Measurements from ENCODE around the gene TSKU. TPM values are rescaled to one million over a fixed set of nuclear protein-coding genes. Genes with fewer than 3 reads are reported as not detected.

The TSKU gene
- total and polyA plus RNA-seq, 9 of the 15 experiments (the other 6 are each of a cell fraction or from before 2014, with no cell fraction given) = 0.60 to 11.9 (median 8.4) TPM

DNA sequence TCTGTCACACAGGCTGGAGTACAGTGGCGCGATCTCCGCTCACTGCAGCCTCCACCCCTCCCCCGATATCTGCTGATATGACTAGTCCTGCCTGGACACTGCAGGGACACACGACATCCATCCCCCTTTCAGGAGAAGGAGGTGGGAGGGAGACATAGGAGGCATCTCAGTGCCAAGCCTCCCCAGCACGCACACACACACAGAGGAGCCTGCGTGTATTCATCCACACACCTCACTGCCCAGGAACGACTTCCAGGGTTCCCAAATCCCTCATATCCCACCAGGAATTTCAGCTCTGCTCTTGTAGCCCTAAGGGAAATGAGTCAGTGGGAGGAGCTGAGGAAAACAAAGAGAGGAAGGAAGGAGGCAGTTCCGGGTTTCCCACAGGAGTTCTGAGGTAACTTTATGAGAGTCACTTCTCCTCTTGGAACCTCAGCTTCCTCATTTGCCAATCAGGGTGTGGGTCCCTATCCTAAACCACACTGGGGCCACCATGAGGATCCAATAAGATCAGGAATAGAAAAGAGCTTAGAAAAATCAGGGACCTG, 40.4 kb downstream of the TSKU start (continued):
- TF ChIP-seq ARID1B (IDR thresholded peaks at IDR 0.05) (peak; percentile 23; the same call in 1 of the 2 replicates), CHCHD3 (CRISPR knock-in tag; IDR thresholded peaks at IDR 0.05) (no peak), FOSL1 (tag; conservative IDR thresholded peaks at IDR 0.05) (peak; percentile 81), ZNF830 (CRISPR knock-in tag; IDR thresholded peaks at IDR 0.05) (0 out of 2 replicates have a peak, but pooled peaks have one; percentile 37), POLR2A (conservative IDR thresholded peaks at IDR 0.05) (0 out of 2 replicates have a peak, but pooled peaks have one; percentile 32), KDM1A (IDR thresholded peaks at IDR 0.05) (peak in 1 of 2 experiments; percentile 94; a peak in 2 of 4 replicates), RBM15 (IDR thresholded peaks at IDR 0.05; ENCODE audit: insufficient read depth, low read length) (no peak), ERF (CRISPR knock-in tag; IDR thresholded peaks at IDR 0.05) (no peak), RBM22 (IDR thresholded peaks at IDR 0.05; ENCODE audit: low read depth, low read length, poor library complexity, severe bottlenecking) (no peak), ELF1 (tag; IDR thresholded peaks at IDR 0.05) (peak; percentile 72)

DNA sequence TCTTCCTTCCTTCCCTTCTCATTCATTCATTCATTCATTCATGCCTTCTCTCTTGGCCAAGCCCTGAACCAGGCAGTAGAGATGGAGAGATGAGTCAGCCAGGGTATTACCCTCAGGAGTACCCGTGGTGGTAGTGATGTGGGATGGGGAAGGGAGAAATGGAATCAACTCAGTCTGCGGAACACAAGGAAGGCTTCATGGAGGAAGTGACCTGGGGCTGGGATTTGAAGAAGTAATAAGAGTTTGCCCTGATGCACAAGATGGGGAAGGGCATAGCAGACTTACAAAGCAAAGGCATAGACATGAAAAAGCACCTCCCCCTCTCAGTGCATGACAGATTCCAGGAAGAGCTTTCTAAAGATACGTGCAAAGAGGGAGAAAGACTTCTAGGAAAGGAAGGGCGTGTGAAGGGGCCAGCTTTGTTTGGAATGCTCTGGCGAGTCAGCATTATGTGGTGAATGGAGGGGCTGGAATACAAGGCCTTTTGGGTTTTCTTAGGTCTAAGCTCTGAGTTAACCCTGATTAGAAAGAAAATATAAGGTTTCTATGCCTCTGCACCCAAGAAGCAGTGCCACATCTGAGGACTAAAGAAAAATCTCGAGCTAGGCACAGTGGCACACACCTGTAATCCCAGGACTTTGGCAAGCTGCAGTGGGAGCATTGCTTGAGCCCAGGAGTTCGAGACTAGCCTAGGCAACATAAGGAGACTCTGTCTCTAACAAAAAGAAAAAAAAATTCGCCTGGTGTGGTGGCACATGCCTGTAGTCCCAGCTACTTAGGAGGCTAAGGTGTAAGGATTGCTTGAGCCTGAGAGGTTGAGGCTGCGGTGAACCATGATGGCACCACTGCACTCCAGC, 41.2 kb downstream of the TSKU start:
- Histone ChIP-seq H3K9ac (ENCODE audit: insufficient read depth in 1 of 2, low read depth in 2 of 2, low read length in 2 of 2) (peak overlapping the region; percentile 30 to 59; a peak in 3 of 4 replicates), H3K4me1 (replicated peaks in 1 of 2; ENCODE audit: control insufficient read depth in 2 of 2, insufficient read depth in 2 of 2, low read length in 2 of 2) (peaks cover 20 to 35% of the 10 kb centered on the region in 2 experiments), H3K27me3 (ENCODE audit: control insufficient read depth in 2 of 2, insufficient read depth in 2 of 2, low read length in 2 of 2) (no peaks in the 10 kb centered on the region), H3K79me2 (ENCODE audit: control insufficient read depth, insufficient read depth, low read length) (peaks cover 6% of the 10 kb centered on the region; the same call in 1 of the 3 replicates), H4K20me1 (replicated peaks; ENCODE audit: control insufficient read depth, insufficient read depth, low read length) (no peaks in the 10 kb centered on the region), H3K4me2 (ENCODE audit: insufficient read depth, low read length) (peak overlapping the region; percentile 78), H3K4me3 (peak overlapping the region; percentile 14), H3K36me3 (ENCODE audit: control insufficient read depth, insufficient read depth, low read length) (no peaks in the 10 kb centered on the region), H3K9me3 (replicated peaks; ENCODE audit: control insufficient read depth, insufficient read depth, low read depth, low read length) (no peaks in the 10 kb centered on the region), H3K9me1 (ENCODE audit: control insufficient read depth, insufficient read depth, low read length) (no peaks in the 10 kb centered on the region), H3K27ac (ENCODE audit: extremely low read depth, low read depth, low read length) (peak overlapping the region; percentile 74), H2AFZ (ENCODE audit: low read depth, low read length) (peak overlapping the region; percentile 84)
- FAIRE-seq (peak; percentile 83), ATAC-seq (peak; percentile 77), DNase-seq (ENCODE audit: extremely low read depth in 1 of 4, low spot score in 3 of 4) (peak; percentile 39 to 91 (median 60))
- intact Hi-C loops (cut with micrococcal nuclease) = no loop called here
- no TSS peak for BruUV-seq (replicated peaks)
- ChIA-PET POLR2A (interaction anchor here (0.6 to 1.4 kb wide), 7 partner anchors 11 to 1165 kb away, joined by 3 to 8 read pairs (median 3); no protein-coding TSS in a partner anchor), CTCF (ENCODE audit: low intra/inter-chr PET ratio) (no interaction called here)
- WGBS (ENCODE audit: insufficient coverage, low coverage, missing lambda C conversion rate) = 5% methylated on average over 8 of the region's 9 CpGs
- in situ Hi-C loops (cut with MboI) = no loop called here
- no peak for TF ChIP-seq TCFL5 (CRISPR knock-in tag; conservative IDR thresholded peaks at IDR 0.05)
- TF ChIP-seq RBBP5 (IDR thresholded peaks at IDR 0.05; ENCODE audit: borderline replicate concordance, insufficient read depth, low read length, poor library complexity, severe bottlenecking) = peak; percentile 60
- TF ChIP-seq MTA2 (IDR thresholded peaks at IDR 0.05; ENCODE audit: low read depth) = peak; percentile 20
- TF ChIP-seq, protein P1, sequence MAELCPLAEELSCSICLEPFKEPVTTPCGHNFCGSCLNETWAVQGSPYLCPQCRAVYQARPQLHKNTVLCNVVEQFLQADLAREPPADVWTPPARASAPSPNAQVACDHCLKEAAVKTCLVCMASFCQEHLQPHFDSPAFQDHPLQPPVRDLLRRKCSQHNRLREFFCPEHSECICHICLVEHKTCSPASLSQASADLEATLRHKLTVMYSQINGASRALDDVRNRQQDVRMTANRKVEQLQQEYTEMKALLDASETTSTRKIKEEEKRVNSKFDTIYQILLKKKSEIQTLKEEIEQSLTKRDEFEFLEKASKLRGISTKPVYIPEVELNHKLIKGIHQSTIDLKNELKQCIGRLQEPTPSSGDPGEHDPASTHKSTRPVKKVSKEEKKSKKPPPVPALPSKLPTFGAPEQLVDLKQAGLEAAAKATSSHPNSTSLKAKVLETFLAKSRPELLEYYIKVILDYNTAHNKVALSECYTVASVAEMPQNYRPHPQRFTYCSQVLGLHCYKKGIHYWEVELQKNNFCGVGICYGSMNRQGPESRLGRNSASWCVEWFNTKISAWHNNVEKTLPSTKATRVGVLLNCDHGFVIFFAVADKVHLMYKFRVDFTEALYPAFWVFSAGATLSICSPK (IDR thresholded peaks at IDR 0.05; ENCODE audit: borderline replicate concordance) = no peak
- no peak for TF ChIP-seq ESRRA (IDR thresholded peaks at IDR 0.05; ENCODE audit: borderline replicate concordance, low read depth)
- no peak for TF ChIP-seq ZNF785 (CRISPR knock-in tag; IDR thresholded peaks at IDR 0.05)
- peak; percentile 35; the same call in 1 of the 2 replicates for TF ChIP-seq CBX1 (IDR thresholded peaks at IDR 0.05; ENCODE audit: low read depth)

Data from K562 (cell line).